Right lobe of liver (tissue), 4 donors: ENCODE measurements around the gene RALGPS1.

Source experiments
- CTCF ChIP-seq, 4 donors: fragments of 200-600 bp in 3 of 4; fragments of 450-650 bp in 1 of 4; IDR thresholded peaks; one replicate each; pipeline versions ENCODE4 v1.5.1 to v1.8.0; 2016 to 2022; ENCODE audit warnings: antibody characterized with exemption in 4 of 4, mild to moderate bottlenecking in 2 of 4
- POLR2A ChIP-seq: fragments of 450-650 bp; IDR thresholded peaks from one replicate; pipeline ENCODE4 v1.6.1; 2017; ENCODE audit warnings: antibody characterized with exemption, mild to moderate bottlenecking
- donor health status: DM: no; HTN: no; CAD: no.
- donor health status: DM: no; HTN: no; CAD: no.
- donor health status: DM: no; HTN: yes; CAD: no.

GRCh38 chr9:127088724-127089615, 174.4 kb downstream of the RALGPS1 start:
- TF ChIP-seq POLR2A: no peak
- no peak for TF ChIP-seq CTCF (IDR thresholded peaks at IDR 0.05)
